ENCODE measurements around the gene DENND1A.

DENND1A gene

GRCh38 chr9:123717581-123718175 is 212.2 kb downstream of the DENND1A start:
- no peak for DNase-seq

GRCh38 chr9:123716339-123716945 is 213.5 kb downstream of the DENND1A start:
- DNase-seq, result no peak

GRCh38 chr9:123715258-123715657 is 214.7 kb downstream of the DENND1A start:
- DNase-seq, result no peak

GRCh38 chr9:123713282-123713681 is 216.6 kb downstream of the DENND1A start:
- DNase-seq, result no peak

GRCh38 chr9:123712399-123712798 is 217.5 kb downstream of the DENND1A start:
- no peak for DNase-seq

- DNase-seq, result no peak
These were observed 219.6 kb downstream of the DENND1A start for GRCh38 chr9:123710299-123710698.

- DNase-seq, result no peak
These were observed 227.4 kb downstream of the DENND1A start for GRCh38 chr9:123702483-123702882.

GRCh38 chr9:123697686-123698085 is 232.2 kb downstream of the DENND1A start:
- DNase-seq, result no peak

- no peak for DNase-seq
These were observed 233.4 kb downstream of the DENND1A start for GRCh38 chr9:123696476-123696875.

- no peak for DNase-seq
These were observed 234.5 kb downstream of the DENND1A start for GRCh38 chr9:123695386-123695785.

DNA sequence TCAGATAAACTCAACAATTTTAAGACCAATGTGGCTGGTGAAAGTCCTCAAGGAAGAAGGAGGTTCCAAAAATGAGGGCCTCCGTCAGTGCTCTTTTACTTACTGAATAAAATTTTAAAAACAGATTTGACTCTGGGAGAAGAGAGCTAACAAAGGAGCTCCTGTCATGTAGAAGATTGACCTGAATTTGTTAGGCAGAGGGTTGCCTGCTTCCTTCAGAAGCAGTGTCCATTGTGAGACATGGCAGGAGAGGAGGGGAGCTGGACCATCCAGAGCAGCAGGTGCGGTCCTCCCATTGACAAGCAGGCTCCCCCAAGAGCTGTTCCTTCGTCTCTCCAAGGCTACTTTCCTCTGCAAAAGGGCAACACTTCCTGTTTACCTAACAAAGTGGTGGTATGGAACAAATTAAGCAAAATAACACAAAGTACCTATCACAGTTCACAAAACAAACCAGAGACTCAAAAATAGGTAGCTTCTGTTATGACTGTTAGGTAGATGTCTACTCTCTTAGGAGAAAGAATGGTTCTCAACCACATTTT is 238.1 kb downstream of the DENND1A start:
- no peak for DNase-seq

- no peak for DNase-seq
These were observed 240.1 kb downstream of the DENND1A start for GRCh38 chr9:123689701-123690428.

DNA sequence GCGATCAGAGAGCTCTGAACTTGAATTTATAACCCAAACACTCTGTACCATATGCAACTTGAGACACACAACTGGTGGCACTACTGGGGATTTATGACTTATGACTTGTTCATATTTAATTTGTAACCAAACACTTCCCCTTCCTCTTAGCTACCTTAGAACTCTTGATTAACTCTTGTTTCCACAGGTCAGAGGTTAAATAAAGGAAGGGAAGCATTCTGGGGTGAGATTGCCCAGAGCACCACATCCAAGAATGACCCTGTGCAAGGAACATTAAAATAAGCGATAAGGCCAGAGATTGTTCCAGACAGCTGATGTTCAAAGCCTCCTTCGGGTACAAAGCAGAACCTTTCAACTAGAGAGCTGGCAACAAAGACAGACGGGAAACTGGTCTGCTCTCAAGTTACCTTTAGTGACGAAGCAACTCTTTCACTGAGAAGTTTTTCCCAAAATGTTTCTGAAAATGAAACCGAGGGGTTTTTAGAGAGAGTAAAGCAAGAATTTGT is 242.6 kb downstream of the DENND1A start:
- no peak for DNase-seq

DNA sequence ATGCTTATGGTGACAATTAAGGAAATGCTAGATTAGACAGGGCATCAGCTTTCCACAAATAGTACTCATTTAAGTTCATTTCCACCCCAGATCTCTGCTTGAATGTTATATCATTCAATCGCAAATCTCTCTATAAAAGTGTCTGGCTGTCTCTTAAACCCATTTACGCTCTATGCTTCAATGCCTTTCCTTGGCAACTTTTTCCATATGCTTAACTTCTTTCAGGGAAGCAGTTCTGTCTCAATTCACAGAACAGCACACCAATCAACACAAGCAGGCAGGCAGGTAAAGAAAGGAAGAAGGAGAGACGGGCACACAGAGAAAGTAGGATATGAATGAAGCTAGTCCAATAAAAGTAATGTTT is 243.1 kb downstream of the DENND1A start:
- no peak for DNase-seq

DNA sequence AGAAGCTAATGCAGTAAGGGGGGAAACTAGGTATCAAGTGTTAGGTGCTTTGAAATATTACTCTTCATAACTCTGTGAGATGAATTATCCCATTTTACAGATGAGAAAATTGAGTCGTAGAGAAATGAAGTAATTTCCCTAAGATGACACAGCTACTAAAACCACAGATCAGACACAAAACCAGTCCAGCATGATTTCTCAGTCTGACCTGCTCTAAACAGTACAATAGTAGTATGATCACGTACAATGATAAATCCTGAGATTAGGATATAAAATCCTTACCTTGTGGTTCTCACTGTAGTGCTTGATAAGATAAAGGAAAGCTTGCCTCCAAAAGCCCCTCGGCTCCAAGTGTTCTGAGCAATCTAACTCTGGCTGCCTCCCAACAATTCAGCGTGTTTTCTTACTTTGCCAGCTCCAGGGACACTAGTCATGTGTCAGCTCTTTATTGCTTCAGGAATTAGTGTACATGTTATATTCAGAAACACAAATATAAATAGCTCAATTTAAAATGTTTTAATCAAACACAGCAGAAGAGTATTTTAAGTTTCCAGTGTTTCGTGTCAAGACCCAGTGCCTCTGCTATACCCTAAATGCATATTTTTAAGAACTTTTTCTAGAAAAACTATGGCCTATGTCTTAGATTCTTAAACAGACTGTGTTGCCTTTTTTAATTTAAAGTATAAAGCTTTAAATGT is 243.6 kb downstream of the DENND1A start:
- DNase-seq, result no peak

DNA sequence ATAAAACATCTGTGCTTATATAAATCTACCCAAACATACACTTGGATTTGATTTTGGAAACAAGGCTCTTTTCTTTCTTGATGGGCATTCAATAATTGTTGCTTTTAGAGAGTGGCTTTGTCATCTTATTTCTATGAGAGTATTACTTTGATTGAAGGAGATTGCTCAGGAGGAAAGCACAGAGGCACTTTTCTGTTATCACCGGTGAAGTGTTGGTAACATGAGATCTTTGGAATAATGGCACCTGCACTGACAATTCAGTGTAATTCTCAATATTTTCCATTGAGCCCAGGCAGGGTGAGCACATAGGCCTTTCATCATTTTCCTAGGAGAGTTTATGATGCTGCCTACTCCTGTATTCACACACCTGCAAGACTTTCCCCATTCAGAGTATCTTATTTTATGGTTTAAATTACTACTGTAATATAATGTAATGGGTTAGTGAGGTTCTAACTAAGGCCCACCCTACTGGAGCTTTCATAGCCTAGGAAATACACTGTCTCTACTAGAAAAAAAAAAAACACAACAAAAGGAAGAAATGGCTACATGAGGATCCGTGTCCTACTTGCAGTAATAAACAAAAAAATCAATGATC is 244.3 kb downstream of the DENND1A start:
- DNase-seq, result no peak

- no peak for DNase-seq
These were observed 245.4 kb downstream of the DENND1A start for GRCh38 chr9:123684393-123685149.

GRCh38 chr9:123682746-123683145 is 247.2 kb downstream of the DENND1A start:
- DNase-seq, result no peak

GRCh38 chr9:123680352-123680751 is 249.6 kb downstream of the DENND1A start:
- DNase-seq, result no peak

GRCh38 chr9:123679330-123679987 is 250.5 kb downstream of the DENND1A start:
- DNase-seq, result peak; percentile 40

DNA sequence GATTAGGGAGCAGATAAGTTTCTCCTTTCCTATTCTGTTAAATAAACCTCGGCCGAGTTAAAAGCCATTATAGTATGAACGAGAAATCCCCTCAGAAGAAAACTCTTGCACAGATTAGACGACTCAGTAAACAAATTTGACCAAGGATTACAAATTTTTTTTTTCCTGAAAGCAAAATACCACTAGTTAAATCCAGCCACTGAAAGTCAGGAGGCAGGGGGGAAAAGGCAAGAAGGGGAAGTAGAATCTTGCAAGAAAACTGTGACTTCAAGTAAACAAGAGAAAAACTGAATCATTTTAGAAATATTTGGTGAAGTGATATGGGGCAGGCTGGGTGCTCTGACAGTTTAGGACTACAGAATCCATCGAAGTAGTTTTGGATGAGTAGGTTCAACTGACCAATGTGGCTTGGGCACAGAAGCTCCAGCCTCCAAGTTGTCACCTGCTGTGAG is 251.0 kb downstream of the DENND1A start:
- no peak for DNase-seq

Data from COR-L47 (cell line).